Measurements from ENCODE around the gene EEF1AKMT3. TPM values are rescaled to one million over a fixed set of nuclear protein-coding genes. Genes with fewer than 3 reads are reported as not detected.

EEF1AKMT3 gene
- polyA plus RNA-seq, 1 donor (not counting 4 experiments of a cell fraction or from before 2014, with no cell fraction given): 7.7 TPM

- no peak for TF ChIP-seq EZH2 (IDR thresholded peaks at IDR 0.05; ENCODE audit: low read length)
- peak; percentile 92 to 99 (median 97) for TF ChIP-seq CTCF (optimal IDR thresholded peaks at IDR 0.05 in 1 of 3, IDR thresholded peaks at IDR 0.05 in 1 of 3, conservative IDR thresholded peaks at IDR 0.05 in 1 of 3; ENCODE audit: extremely low read depth in 1 of 3, insufficient read depth in 2 of 3, low read length in 3 of 3)
- FAIRE-seq: peak; percentile 29
- Histone ChIP-seq H3K36me3 (ENCODE audit: control insufficient read depth in 2 of 2, extremely low read depth in 1 of 2, insufficient read depth in 2 of 2, low read length in 2 of 2) (peaks cover 10 to 14% of the 10 kb centered on the region in 2 experiments), H3K4me1 (ENCODE audit: control insufficient read depth, extremely low read depth, insufficient read depth, low read length) (peaks cover 8% of the 10 kb centered on the region), H3K9me3 (ENCODE audit: control insufficient read depth, low read depth, low read length) (no peaks in the 10 kb centered on the region), H3K27ac (ENCODE audit: control insufficient read depth, insufficient read depth, low read length) (peak within 1 kb of the TSS; percentile 75), H3K4me3 (ENCODE audit: control insufficient read depth in 2 of 3, extremely low read depth in 1 of 3, insufficient read depth in 2 of 3, low read depth in 1 of 3, low read length in 3 of 3) (peak within 1 kb of the TSS; percentile 80 to 100 (median 99)), H2AFZ (ENCODE audit: control insufficient read depth, low read length) (peak within 1 kb of the TSS; percentile 78), H3K27me3 (ENCODE audit: control insufficient read depth, extremely low read depth, insufficient read depth, low read length) (no peaks in the 10 kb centered on the region), H3K4me2 (ENCODE audit: control insufficient read depth, extremely low read depth, insufficient read depth, low read depth, low read length) (peak within 1 kb of the TSS; percentile 97), H4K20me1 (ENCODE audit: control insufficient read depth, extremely low read depth, insufficient read depth, low read length) (no peaks in the 10 kb centered on the region), H3K79me2 (ENCODE audit: control insufficient read depth, insufficient read depth, low read length) (peaks cover 16% of the 10 kb centered on the region), H3K9ac (ENCODE audit: control insufficient read depth, extremely low read depth, insufficient read depth, low read length) (peak within 1 kb of the TSS; percentile 86), H3K9me1 (ENCODE audit: control insufficient read depth, extremely low read depth, insufficient read depth, low read length) (no peaks in the 10 kb centered on the region)
- dilution Hi-C loops (cut with MboI; ENCODE audit: extremely low pct_ligation_motif_present, low sequenced_read_pairs): no loop called here
- no peak for DNase-seq (ENCODE audit: low read depth, low spot score)
Observed at GRCh38 chr12:57782608-57783465, 10.4 kb downstream of the EEF1AKMT3 start, which contains the start of gene TSFM. Gene TSFM, plus strand, starts transcription at chr12:57782787. Its CDS starts 15 bp downstream, at chr12:57782802.

GRCh38 chr12:57783466-57783801, 11.0 kb downstream of the EEF1AKMT3 start:
- no peaks in the 10 kb centered on the region for H3K9me1 ChIP-seq (ENCODE audit: control insufficient read depth, extremely low read depth, insufficient read depth, low read length)
- TF ChIP-seq CTCF (optimal IDR thresholded peaks at IDR 0.05 in 1 of 3, IDR thresholded peaks at IDR 0.05 in 1 of 3, conservative IDR thresholded peaks at IDR 0.05 in 1 of 3; ENCODE audit: extremely low read depth in 1 of 3, insufficient read depth in 2 of 3, low read length in 3 of 3): no peak
- no peak for TF ChIP-seq EZH2 (IDR thresholded peaks at IDR 0.05; ENCODE audit: low read length)
- H3K27me3 ChIP-seq (ENCODE audit: control insufficient read depth, extremely low read depth, insufficient read depth, low read length): no peaks in the 10 kb centered on the region
- peaks cover 8% of the 10 kb centered on the region for H3K4me1 ChIP-seq (ENCODE audit: control insufficient read depth, extremely low read depth, insufficient read depth, low read length)
- H3K36me3 ChIP-seq (ENCODE audit: control insufficient read depth in 2 of 2, extremely low read depth in 1 of 2, insufficient read depth in 2 of 2, low read length in 2 of 2): peaks cover 10 to 16% of the 10 kb centered on the region in 2 experiments
- no peak for DNase-seq (ENCODE audit: low read depth, low spot score)
- no peak for FAIRE-seq
- peak overlapping the region; percentile 75 for H3K27ac ChIP-seq (ENCODE audit: control insufficient read depth, insufficient read depth, low read length)
- peak overlapping the region; percentile 80 to 100 (median 99) for H3K4me3 ChIP-seq (ENCODE audit: control insufficient read depth in 2 of 3, extremely low read depth in 1 of 3, insufficient read depth in 2 of 3, low read depth in 1 of 3, low read length in 3 of 3)
- H3K9me3 ChIP-seq (ENCODE audit: control insufficient read depth, low read depth, low read length): no peaks in the 10 kb centered on the region
- peak overlapping the region; percentile 86 for H3K9ac ChIP-seq (ENCODE audit: control insufficient read depth, extremely low read depth, insufficient read depth, low read length)
- no peaks in the 10 kb centered on the region for H4K20me1 ChIP-seq (ENCODE audit: control insufficient read depth, extremely low read depth, insufficient read depth, low read length)
- H3K4me2 ChIP-seq (ENCODE audit: control insufficient read depth, extremely low read depth, insufficient read depth, low read depth, low read length): peak overlapping the region; percentile 97
- dilution Hi-C loops (cut with MboI; ENCODE audit: extremely low pct_ligation_motif_present, low sequenced_read_pairs): no loop called here
- peaks cover 16% of the 10 kb centered on the region for H3K79me2 ChIP-seq (ENCODE audit: control insufficient read depth, insufficient read depth, low read length)
- H2AFZ ChIP-seq (ENCODE audit: control insufficient read depth, low read length): peak overlapping the region; percentile 78
